HL-60 (cell line): Measurements from ENCODE around the gene TNK2.
"Not testable (repeated sequence)": the region's sequence is repeated elsewhere in the genome, so short reads cannot be mapped to it uniquely, and the experiment has no call there.

ENCODE experiments used
- DNase-seq, 2 experiments: peaks; one replicate each; pipeline ENCODE4 v3.0.0-alpha.2; 2010 to 2020; ENCODE audit warnings: low read depth in 1 of 2, low spot score in 1 of 2
- H3K27ac ChIP-seq: fragments of 250-450 bp; sonication (Bioruptor Pico); replicated peaks from 2 replicates; pipeline ENCODE4 v1.5.1; 2020; ENCODE audit warnings: mild to moderate bottlenecking, moderate library complexity
- H3K27me3 ChIP-seq: fragments of 250-450 bp; sonication (Bioruptor Pico); 2 replicates; pipeline ENCODE4 v1.5.1; 2021; ENCODE audit warnings: mild to moderate bottlenecking, moderate library complexity; ENCODE audit not compliant: insufficient read depth, poor library complexity, severe bottlenecking
- H3K4me3 ChIP-seq: replicated peaks from 2 replicates; pipeline ENCODE4 v1.5.1; 2011; ENCODE audit warnings: mild to moderate bottlenecking, control low read depth, low read length; ENCODE audit not compliant: insufficient read depth
- CTCF ChIP-seq: IDR thresholded peaks from one replicate; pipeline ENCODE4 v1.5.1; 2011; ENCODE audit warnings: low read length, control low read depth, inconsistent platforms; ENCODE audit not compliant: insufficient read depth
- GABPA ChIP-seq: IDR thresholded peaks from 2 replicates; pipeline ENCODE4 v1.6.1; 2012; ENCODE audit warnings: low read depth
- POLR2AphosphoS5 ChIP-seq: IDR thresholded peaks from 2 replicates; pipeline ENCODE4 v1.6.1; 2012; ENCODE audit warnings: low read depth
- REST ChIP-seq: IDR thresholded peaks from 2 replicates; pipeline ENCODE4 v1.6.1; 2012; ENCODE audit warnings: low read depth; ENCODE audit not compliant: insufficient replicate concordance
- SPI1 ChIP-seq: IDR thresholded peaks from 2 replicates; pipeline ENCODE4 v1.6.1; 2012; ENCODE audit warnings: low read depth, mild to moderate bottlenecking, borderline replicate concordance

Gene TNK2

GRCh38 chr3:195820186-195820585 is 88.2 kb downstream of the TNK2 start:
- no peak overlapping the region for H3K27ac ChIP-seq
- TF ChIP-seq POLR2AphosphoS5, result no peak
- TF ChIP-seq SPI1, result no peak
- TF ChIP-seq GABPA, result no peak
- TF ChIP-seq CTCF, result no peak
- no peak for TF ChIP-seq REST
- DNase-seq, result no peak
- no peaks in the 10 kb centered on the region for H3K27me3 ChIP-seq
- H3K4me3 ChIP-seq, result no peak overlapping the region

GRCh38 chr3:195818301-195818700 is 90.0 kb downstream of the TNK2 start:
- no peak for TF ChIP-seq CTCF
- TF ChIP-seq REST, result no peak
- TF ChIP-seq SPI1, result no peak
- no peak for TF ChIP-seq GABPA
- TF ChIP-seq POLR2AphosphoS5, result no peak
- no peak for DNase-seq
- H3K27me3 ChIP-seq, result no peaks in the 10 kb centered on the region
- H3K4me3 ChIP-seq, result no peak overlapping the region
- H3K27ac ChIP-seq, result no peak overlapping the region

DNA sequence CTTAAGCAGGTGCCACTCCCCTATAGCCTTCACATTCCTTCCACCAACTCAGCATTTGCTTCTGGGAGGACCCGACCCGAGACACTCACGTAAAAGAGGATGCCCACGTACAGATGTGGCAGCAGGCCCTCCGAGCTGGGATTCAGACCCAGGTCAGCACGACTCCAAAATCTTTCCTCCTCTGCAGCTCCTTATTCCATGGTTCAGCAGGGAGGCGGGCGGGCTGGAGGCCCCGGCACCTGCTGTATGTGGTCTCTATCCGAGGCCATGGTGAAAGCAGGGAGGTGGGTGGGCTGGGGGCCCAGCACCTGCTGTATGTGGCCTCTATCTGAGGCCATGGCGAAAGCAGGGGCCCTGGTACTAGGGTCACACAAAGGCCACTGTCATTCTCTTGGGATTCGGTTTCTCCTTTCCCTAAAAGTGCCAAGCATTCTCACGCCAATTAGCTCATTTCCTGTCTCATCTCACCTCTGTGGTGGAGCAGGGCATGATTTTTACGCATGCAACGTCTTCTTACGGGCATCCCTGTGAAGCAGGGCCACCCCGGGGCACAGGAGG is 90.7 kb downstream of the TNK2 start:
- no peak overlapping the region for H3K4me3 ChIP-seq
- no peak overlapping the region for H3K27ac ChIP-seq
- H3K27me3 ChIP-seq, result no peaks in the 10 kb centered on the region
- TF ChIP-seq POLR2AphosphoS5 (no peak), SPI1 (no peak)
- no peak for DNase-seq

GRCh38 chr3:195816276-195816913 is 92.0 kb downstream of the TNK2 start:
- not testable (repeated sequence) for H3K27ac ChIP-seq, H3K4me3 ChIP-seq, DNase-seq, H3K27me3 ChIP-seq

DNA sequence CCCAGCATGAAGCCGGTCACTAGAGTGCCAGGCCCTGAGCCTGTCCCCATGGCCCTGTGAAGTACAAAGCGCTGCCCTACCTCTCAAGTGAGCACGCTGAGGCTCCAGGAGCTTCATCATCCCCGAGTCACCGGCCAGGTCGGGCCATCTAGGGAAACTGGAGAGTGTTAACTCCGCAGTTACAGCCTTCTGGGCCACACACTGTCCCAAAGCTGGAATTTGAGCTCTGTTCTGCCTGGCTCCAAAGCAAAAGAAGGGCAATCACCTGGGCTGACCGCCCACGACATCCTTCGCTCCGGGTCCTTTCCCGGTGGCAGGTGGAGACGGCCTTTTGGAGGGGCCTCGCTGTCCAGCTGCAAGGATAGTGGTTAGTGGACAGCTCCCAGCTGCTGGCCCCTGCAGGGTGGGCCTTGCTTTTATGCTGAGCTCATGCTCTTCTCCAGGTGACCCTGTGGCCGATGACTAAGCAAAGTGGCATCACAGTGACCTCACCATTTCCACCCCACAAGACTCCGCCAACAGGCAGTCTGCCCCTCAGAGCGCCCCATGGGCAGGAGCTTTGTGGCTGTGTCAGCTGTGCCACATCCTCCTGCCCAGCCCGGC is 93.1 kb downstream of the TNK2 start:
- H3K4me3 ChIP-seq, result no peak overlapping the region
- no peak for DNase-seq
- no peak overlapping the region for H3K27ac ChIP-seq
- no peaks in the 10 kb centered on the region for H3K27me3 ChIP-seq
- TF ChIP-seq REST, result no peak
- TF ChIP-seq GABPA, result no peak
- no peak for TF ChIP-seq SPI1
- no peak for TF ChIP-seq POLR2AphosphoS5
- TF ChIP-seq CTCF, result no peak
